K562 (cell line): ENCODE data around the gene SLC28A1. TPM values are rescaled to one million over a fixed set of nuclear protein-coding genes. Genes with fewer than 3 reads are reported as not detected.

Experiments used
- ATF3 ChIP-seq, 2 experiments: fragments of 450-650 bp in 1 of 2; sonication (generic) in 1 of 2; formaldehyde crosslinking in 1 of 2; IDR thresholded peaks in 1 of 2; conservative IDR thresholded peaks in 1 of 2; 2 replicates each; pipeline versions ENCODE4 v1.6.1 to v1.8.1; 2016 to 2023; ENCODE audit warnings: mild to moderate bottlenecking in 2 of 2, moderate library complexity in 2 of 2, inconsistent platforms in 1 of 2, missing genetic modification reagents in 1 of 2
- CBFA2T2 ChIP-seq: fragments of 450-650 bp; conservative IDR thresholded peaks from 2 replicates; pipeline ENCODE4 v1.6.1; 2017; ENCODE audit warnings: mild to moderate bottlenecking
- CBX1 ChIP-seq: sonication (generic); IDR thresholded peaks from 2 replicates; pipeline ENCODE4 v1.6.1; 2016; ENCODE audit warnings: antibody characterized with exemption, low read depth, mild to moderate bottlenecking
- CBX3 ChIP-seq, 2 experiments: IDR thresholded peaks; 1 replicate in 1 of 2; 2 replicates in 1 of 2; pipeline ENCODE4 v1.6.1; 2012; ENCODE audit warnings: inconsistent platforms in 2 of 2, low read length in 2 of 2, borderline replicate concordance in 1 of 2, control low read depth in 1 of 2
- CHD4 ChIP-seq: fragments of 200-600 bp; sonication (generic); IDR thresholded peaks from 3 replicates; pipeline ENCODE4 v1.6.1; 2012; ENCODE audit warnings: low read depth, mild to moderate bottlenecking, mixed read lengths, low read length, inconsistent platforms; ENCODE audit not compliant: insufficient read depth, insufficient replicate concordance, poor library complexity, severe bottlenecking
- DIDO1 ChIP-seq: fragments of 450-650 bp; IDR thresholded peaks from 2 replicates; pipeline ENCODE4 v1.6.1; 2016; ENCODE audit warnings: low read depth, missing biosample characterization, missing genetic modification characterization
- HDAC2 ChIP-seq: fragments of 450-650 bp; IDR thresholded peaks from 2 replicates; pipeline ENCODE4 v1.6.1; 2016; ENCODE audit warnings: mild to moderate bottlenecking
- MAZ ChIP-seq, 2 experiments: fragments of 450-650 bp in 1 of 2; sonication (generic) in 1 of 2; formaldehyde crosslinking; IDR thresholded peaks in 1 of 2; conservative IDR thresholded peaks in 1 of 2; 2 replicates each; pipeline versions ENCODE4 v1.4.0 to v1.5.0; 2020; ENCODE audit warnings: mild to moderate bottlenecking in 1 of 2, missing genetic modification reagents in 1 of 2
- MTA2 ChIP-seq: fragments of 450-650 bp; IDR thresholded peaks from 2 replicates; pipeline ENCODE4 v1.6.1; 2016; ENCODE audit warnings: low read depth
- NCOA4 ChIP-seq: fragments of 450-650 bp; IDR thresholded peaks from 2 replicates; pipeline ENCODE4 v1.6.1; 2018; ENCODE audit warnings: mild to moderate bottlenecking; ENCODE audit not compliant: partially characterized antibody
- NFIC ChIP-seq: fragments of 450-650 bp; IDR thresholded peaks from 2 replicates; pipeline ENCODE4 v1.6.1; 2017; ENCODE audit warnings: mild to moderate bottlenecking, inconsistent platforms
- NFRKB ChIP-seq: fragments of 450-650 bp; IDR thresholded peaks from 2 replicates; pipeline ENCODE4 v1.6.1; 2016; ENCODE audit warnings: low read depth
- NR2C1 ChIP-seq, 2 experiments: fragments of 450-650 bp; IDR thresholded peaks; 2 replicates each; pipeline ENCODE4 v1.6.1; 2017; ENCODE audit warnings: mild to moderate bottlenecking in 2 of 2, antibody characterized with exemption in 1 of 2, inconsistent platforms in 1 of 2, missing compliant biosample characterization in 1 of 2, missing genetic modification characterization in 1 of 2
- PBX2 ChIP-seq, 2 experiments: IDR thresholded peaks in 1 of 2; conservative IDR thresholded peaks in 1 of 2; 2 replicates each; pipeline ENCODE4 v1.6.1; 2016; ENCODE audit warnings: low read depth in 2 of 2, mild to moderate bottlenecking in 1 of 2, missing compliant biosample characterization in 1 of 2, missing genetic modification characterization in 1 of 2, moderate library complexity in 1 of 2
- PHF20 ChIP-seq: fragments of 450-650 bp; IDR thresholded peaks from 2 replicates; pipeline ENCODE4 v1.6.1; 2018; ENCODE audit not compliant: partially characterized antibody
- PRMT5 ChIP-seq: sonication (generic); formaldehyde crosslinking; IDR thresholded peaks from 2 replicates; pipeline ENCODE4 v1.5.0; 2020; ENCODE audit warnings: missing genetic modification reagents
- PTBP1 ChIP-seq: fragments of 200-400 bp; formaldehyde crosslinking; IDR thresholded peaks from 2 replicates; pipeline ENCODE4 v1.6.1; 2017; ENCODE audit warnings: low read depth, low read length
- RBM25 ChIP-seq: fragments of 200-400 bp; formaldehyde crosslinking; IDR thresholded peaks from 2 replicates; pipeline ENCODE4 v1.6.1; 2018; ENCODE audit warnings: low read length, low read depth, moderate library complexity; ENCODE audit not compliant: severe bottlenecking
- RCOR1 ChIP-seq, 2 experiments: IDR thresholded peaks; 2 replicates each; pipeline ENCODE4 v1.6.1; 2012; ENCODE audit warnings: low read depth in 2 of 2, low read length in 2 of 2, borderline replicate concordance in 1 of 2, improper control_type of control experiment in 1 of 2
- ZNF165 ChIP-seq: fragments of 250-450 bp; sonication (Bioruptor Pico); IDR thresholded peaks from 2 replicates; pipeline ENCODE4 v1.4.0; 2020; ENCODE audit warnings: borderline replicate concordance
- ZNF584 ChIP-seq: fragments of 200-800 bp; sonication (Bioruptor generic); IDR thresholded peaks from 2 replicates; pipeline ENCODE4 v1.6.1; 2016; ENCODE audit warnings: low read depth, mild to moderate bottlenecking, missing genetic modification characterization, missing compliant biosample characterization
- polyA plus RNA-seq, 8 experiments: library from polyadenylated mRNA; depleted of rRNA in 4 of 8; stranded (reverse) in 5 of 8; unstranded in 3 of 8; fragments of >200 nt; fragmentation: Nextera tagmentation in 2 of 8; fragmentation: Illumina TruSeq in 1 of 8; extraction: Ambion mirVana in 2 of 8; extraction: Trizol in 1 of 8; gene quantifications; 2 replicates each; pipeline versions ENCODE4 v1.2.1 to v1.2.3, GENCODE V29; 2011 to 2014; ENCODE audit warnings: inconsistent platforms in 1 of 8, missing spikeins in 1 of 8
- total RNA-seq, 7 experiments: library from RNA; depleted of rRNA in 6 of 7; stranded (reverse); fragments of >200 nt in 6 of 7; fragmentation: Illumina TruSeq in 2 of 7; extraction: Trizol in 2 of 7; gene quantifications; 2 replicates each; pipeline versions ENCODE4 v1.2.1 to v1.2.3, GENCODE V29; 2011 to 2021; ENCODE audit warnings: low replicate concordance in 1 of 7

Gene SLC28A1
- total and polyA plus RNA-seq, 9 of the 15 experiments (the other 6 are each of a cell fraction or from before 2014, with no cell fraction given), result 0.04 TPM; not detected in 8

DNA sequence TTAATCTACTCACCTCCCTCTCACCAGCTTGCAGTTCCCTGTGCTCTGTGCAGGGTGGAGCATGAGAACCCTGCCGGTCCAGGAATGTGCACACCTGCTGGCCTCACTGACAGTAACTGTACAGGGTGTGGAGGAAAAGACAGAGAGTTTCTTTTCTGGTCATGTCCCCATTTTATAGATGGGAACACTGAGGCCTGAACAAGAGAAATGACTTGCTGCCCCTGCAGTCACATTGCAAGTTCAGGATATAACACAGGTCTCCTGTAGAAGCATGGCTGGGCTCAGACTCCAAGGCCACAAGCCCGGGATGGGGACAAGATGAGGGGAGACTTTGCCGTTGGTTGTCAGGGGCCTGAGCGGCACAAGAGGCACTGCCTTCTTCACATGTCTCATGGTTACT lies 23.3 kb downstream of the SLC28A1 start (continued):
- TF ChIP-seq MTA2, result no peak
- TF ChIP-seq CBX1, result peak; percentile 74
- no peak for TF ChIP-seq NFIC
- TF ChIP-seq CBFA2T2, result no peak
- peak; percentile 77 for TF ChIP-seq CHD4
- no peak for TF ChIP-seq PTBP1
- no peak for TF ChIP-seq NCOA4
- TF ChIP-seq MAZ (CRISPR knock-in tag; conservative IDR thresholded peaks at IDR 0.05 in 1 of 2, IDR thresholded peaks at IDR 0.05 in 1 of 2), result no peak
- TF ChIP-seq DIDO1 (tag), result no peak
- TF ChIP-seq RCOR1 (IDR thresholded peaks at IDR 0.05; ENCODE audit: borderline replicate concordance in 1 of 2, low read depth in 2 of 2, low read length in 2 of 2), result peak; percentile 59 to 84; a peak in 3 of 4 replicates
- peak in 1 of 2 experiments; percentile 58; a peak in 1 of 3 replicates for TF ChIP-seq CBX3 (IDR thresholded peaks at IDR 0.05; ENCODE audit: borderline replicate concordance in 1 of 2, low read length in 2 of 2)
- TF ChIP-seq HDAC2, result peak; percentile 90
- no peak for TF ChIP-seq PRMT5 (CRISPR knock-in tag)
- peak; percentile 94 for TF ChIP-seq RBM25
- no peak for TF ChIP-seq ZNF584 (CRISPR knock-in tag)
- no peak for TF ChIP-seq NFRKB
- no peak for TF ChIP-seq ZNF165 (CRISPR knock-in tag)
- TF ChIP-seq ATF3 (IDR thresholded peaks at IDR 0.05), result no peak
- TF ChIP-seq ATF3 (CRISPR knock-in tag; conservative IDR thresholded peaks at IDR 0.05), result no peak
- peak; percentile 34 for TF ChIP-seq PHF20
- no peak for TF ChIP-seq NR2C1 (IDR thresholded peaks at IDR 0.05)
- TF ChIP-seq NR2C1 (tag; IDR thresholded peaks at IDR 0.05), result no peak
- no peak for TF ChIP-seq PBX2 (CRISPR knock-in tag; IDR thresholded peaks at IDR 0.05; ENCODE audit: low read depth)
- no peak for TF ChIP-seq PBX2 (tag; conservative IDR thresholded peaks at IDR 0.05; ENCODE audit: low read depth)
